ENCODE data around the gene PTK6.

GRCh38 chr20:63495741-63496595 is 41.2 kb downstream of the PTK6 start:
- TF ChIP-seq, protein P1, sequence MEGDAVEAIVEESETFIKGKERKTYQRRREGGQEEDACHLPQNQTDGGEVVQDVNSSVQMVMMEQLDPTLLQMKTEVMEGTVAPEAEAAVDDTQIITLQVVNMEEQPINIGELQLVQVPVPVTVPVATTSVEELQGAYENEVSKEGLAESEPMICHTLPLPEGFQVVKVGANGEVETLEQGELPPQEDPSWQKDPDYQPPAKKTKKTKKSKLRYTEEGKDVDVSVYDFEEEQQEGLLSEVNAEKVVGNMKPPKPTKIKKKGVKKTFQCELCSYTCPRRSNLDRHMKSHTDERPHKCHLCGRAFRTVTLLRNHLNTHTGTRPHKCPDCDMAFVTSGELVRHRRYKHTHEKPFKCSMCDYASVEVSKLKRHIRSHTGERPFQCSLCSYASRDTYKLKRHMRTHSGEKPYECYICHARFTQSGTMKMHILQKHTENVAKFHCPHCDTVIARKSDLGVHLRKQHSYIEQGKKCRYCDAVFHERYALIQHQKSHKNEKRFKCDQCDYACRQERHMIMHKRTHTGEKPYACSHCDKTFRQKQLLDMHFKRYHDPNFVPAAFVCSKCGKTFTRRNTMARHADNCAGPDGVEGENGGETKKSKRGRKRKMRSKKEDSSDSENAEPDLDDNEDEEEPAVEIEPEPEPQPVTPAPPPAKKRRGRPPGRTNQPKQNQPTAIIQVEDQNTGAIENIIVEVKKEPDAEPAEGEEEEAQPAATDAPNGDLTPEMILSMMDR (conservative IDR thresholded peaks at IDR 0.05 in 1 of 2, IDR thresholded peaks at IDR 0.05 in 1 of 2; ENCODE audit: low read depth in 1 of 2, low read length in 2 of 2), result peak; percentile 69 to 80
- TF ChIP-seq EZH2 (IDR thresholded peaks at IDR 0.05; ENCODE audit: low read length, missing control alignments), result no peak

All from fibroblast of lung (primary cell).